ENCODE measurements around the gene ZNF32. TPM values are rescaled to one million over a fixed set of nuclear protein-coding genes. Genes with fewer than 3 reads are reported as not detected.

Gene ZNF32
- total and polyA plus RNA-seq, 2 of the 8 experiments (the other 6 are each of a cell fraction or from before 2014, with no cell fraction given), result 17.2 to 22.5 TPM

GRCh38 chr10:43623351-43623750 lies 25.3 kb downstream of the ZNF32 start:
- Histone ChIP-seq H3K4me1 (replicated peaks in 1 of 4; ENCODE audit: control insufficient read depth in 3 of 4, insufficient read depth in 4 of 4, low read length in 3 of 4) (no peaks in the 10 kb centered on the region), H3K56ac (replicated peaks; ENCODE audit: insufficient read length, low read depth, low read length) (no peak overlapping the region), H2BK12ac (ENCODE audit: low read depth, low read length) (no peak overlapping the region), H3K14ac (ENCODE audit: insufficient read length) (no peak overlapping the region), H3K27me3 (replicated peaks in 1 of 4; ENCODE audit: control insufficient read depth in 3 of 4, extremely low read depth in 1 of 4, insufficient read depth in 3 of 4, low read length in 3 of 4) (no peaks in the 10 kb centered on the region), H2BK5ac (ENCODE audit: low read depth, low read length) (no peak overlapping the region), H3K23me2 (ENCODE audit: low read depth, low read length) (no peaks in the 10 kb centered on the region), H3K9me3 (ENCODE audit: insufficient read depth in 2 of 2, low read depth in 1 of 2, low read length in 1 of 2) (peaks cover 4 to 23% of the 10 kb centered on the region in 2 experiments; a peak in 2 of 4 replicates), H2BK120ac (replicated peaks; ENCODE audit: low read depth, low read length) (no peak overlapping the region), H3K27ac (ENCODE audit: low read depth, low read length) (no peak overlapping the region), H4K5ac (ENCODE audit: insufficient read length, low read depth, low read length) (no peak overlapping the region), H3K9ac (replicated peaks in 1 of 4; ENCODE audit: extremely low read depth in 1 of 4, low read depth in 3 of 4, low read length in 3 of 4) (no peak overlapping the region), H2AK5ac (ENCODE audit: low read depth, low read length) (no peak overlapping the region), H3K79me2 (ENCODE audit: control insufficient read depth in 1 of 2, insufficient read depth in 2 of 2, low read length in 2 of 2) (no peaks in the 10 kb centered on the region), H2AFZ (ENCODE audit: low read length) (no peak overlapping the region), H3K4me3 (ENCODE audit: extremely low read depth in 1 of 4, insufficient read depth in 2 of 4, low read depth in 3 of 4, low read length in 4 of 4) (no peak overlapping the region), H3K36me3 (ENCODE audit: control insufficient read depth in 2 of 4, insufficient read depth in 4 of 4, low read length in 3 of 4) (no peaks in the 10 kb centered on the region), H3K18ac (ENCODE audit: extremely low read depth, low read length) (no peak overlapping the region), H4K8ac (ENCODE audit: extremely low read depth, insufficient read depth, low read length) (no peak overlapping the region), H2BK20ac (ENCODE audit: low read length) (no peak overlapping the region), H4K91ac (replicated peaks; ENCODE audit: insufficient read length, low read length) (no peak overlapping the region), H2BK15ac (ENCODE audit: low read length) (no peak overlapping the region), H4K20me1 (replicated peaks in 1 of 2; ENCODE audit: control insufficient read depth in 1 of 2, insufficient read depth in 2 of 2, low read length in 2 of 2) (no peaks in the 10 kb centered on the region), H3K79me1 (ENCODE audit: low read depth, low read length) (no peaks in the 10 kb centered on the region), H3K4ac (replicated peaks; ENCODE audit: insufficient read length, low read depth, low read length) (no peak overlapping the region), H3K23ac (ENCODE audit: insufficient read length) (no peak overlapping the region), H3K4me2 (ENCODE audit: insufficient read depth in 1 of 2, low read depth in 2 of 2, low read length in 2 of 2) (no peak overlapping the region)
- CTCF ChIA-PET (ENCODE audit: partially characterized antibody), result no interaction called here
- FAIRE-seq (no peak), DNase-seq (ENCODE audit: low read depth in 1 of 2, low spot score in 2 of 2) (no peak)
- 91% methylated on average over 3 of the region's 3 CpGs; no CpG with 5 or more reads in 1 of the 2 experiments for WGBS, 2 experiments (ENCODE audit: extremely low coverage in 1 of 2, insufficient coverage in 1 of 2, insufficient read length in 1 of 2, insufficient replicate concordance in 2 of 2, low coverage in 1 of 2, low lambda C conversion rate in 2 of 2, missing lambda C conversion rate in 1 of 2)
- POLR2A ChIA-PET (ENCODE audit: partially characterized antibody), result interaction anchor here (1.6 kb wide), 1 partner anchor 17 kb away, joined by 3 read pairs; the partner anchor contains the start of gene ZNF485
- TF ChIP-seq EGR1 (IDR thresholded peaks at IDR 0.05; ENCODE audit: borderline replicate concordance, low read depth, low read length) (no peak), FOSL1 (IDR thresholded peaks at IDR 0.05; ENCODE audit: insufficient read depth, low read depth, low read length) (no peak), PHF8 (conservative IDR thresholded peaks at IDR 0.05; ENCODE audit: low read depth, low read length) (no peak), KDM5A (IDR thresholded peaks at IDR 0.05; ENCODE audit: low read length) (no peak), KDM4A (IDR thresholded peaks at IDR 0.05; ENCODE audit: low read depth, low read length, severe bottlenecking) (no peak), JUND (IDR thresholded peaks at IDR 0.05; ENCODE audit: low read length) (no peak), SRF (IDR thresholded peaks at IDR 0.05; ENCODE audit: low read depth, low read length) (no peak), GABPA (IDR thresholded peaks at IDR 0.05; ENCODE audit: borderline replicate concordance, insufficient read depth, low read length) (no peak), YY1 (IDR thresholded peaks at IDR 0.05; ENCODE audit: low read depth, low read length) (no peak), CEBPB (IDR thresholded peaks at IDR 0.05; ENCODE audit: low read depth, low read length) (no peak), RXRA (IDR thresholded peaks at IDR 0.05; ENCODE audit: insufficient read depth, low read depth, low read length) (no peak), BACH1 (IDR thresholded peaks at IDR 0.05; ENCODE audit: low read length) (no peak), POLR2A (IDR thresholded peaks at IDR 0.05; ENCODE audit: control extremely low read depth in 1 of 2, low read depth in 2 of 2, low read length in 2 of 2) (no peak), TEAD4 (IDR thresholded peaks at IDR 0.05; ENCODE audit: low read depth, low read length) (no peak)
